Common myeloid progenitor, CD34-positive (primary cell): ENCODE measurements around the gene AFF3.

Experiments used
- CTCF ChIA-PET: fragments of 350-600 bp; sonication (Branson Sonifier 250); formaldehyde crosslinking; loops from one replicate; lab custom pipeline; 2021; ENCODE audit warnings: antibody characterized with exemption; lab: Charles Lee
- POLR2A ChIA-PET: fragments of 350-600 bp; sonication (Branson Sonifier 250); formaldehyde crosslinking; loops from one replicate; lab custom pipeline; 2021; ENCODE audit warnings: antibody characterized with exemption; lab: Charles Lee
- DNase-seq, 3 donors: peaks; one replicate each; pipeline versions ENCODE4 v3.0.0 to v3.0.0-alpha.2; 2013
- H3K27ac ChIP-seq, 2 experiments: 1 replicate in 1 of 2; 2 replicates in 1 of 2; pipeline ENCODE4 v1.7.0; 2013; ENCODE audit warnings: inconsistent platforms in 2 of 2, low read length in 2 of 2, mild to moderate bottlenecking in 2 of 2, low read depth in 1 of 2, moderate library complexity in 1 of 2; ENCODE audit not compliant: severe bottlenecking in 2 of 2, insufficient read depth in 1 of 2, poor library complexity in 1 of 2
- H3K27me3 ChIP-seq, 5 experiments: replicated peaks in 2 of 5; 1 replicate in 3 of 5; 2 replicates in 2 of 5; pipeline versions ENCODE4 v1.6.1 to v1.7.0; 2013; ENCODE audit warnings: low read length in 4 of 5, mild to moderate bottlenecking in 2 of 5, moderate library complexity in 2 of 5, inconsistent platforms in 1 of 5; ENCODE audit not compliant: insufficient read depth in 5 of 5, control insufficient read depth in 4 of 5
- H3K36me3 ChIP-seq, 4 experiments: 1 replicate in 2 of 4; 2 replicates in 2 of 4; pipeline versions ENCODE4 v1.6.1 to v1.7.0; 2013; ENCODE audit warnings: low read length in 3 of 4, control low read depth in 1 of 4, mild to moderate bottlenecking in 1 of 4; ENCODE audit not compliant: control insufficient read depth in 4 of 4, insufficient read depth in 4 of 4
- H3K4me1 ChIP-seq, 4 experiments: 1 replicate in 3 of 4; 2 replicates in 1 of 4; pipeline versions ENCODE4 v1.6.1 to v1.7.1; 2013; ENCODE audit warnings: low read length in 3 of 4, mild to moderate bottlenecking in 3 of 4, control low read depth in 1 of 4, inconsistent platforms in 1 of 4, moderate library complexity in 1 of 4; ENCODE audit not compliant: control insufficient read depth in 4 of 4, insufficient read depth in 4 of 4; ENCODE audit errors: control extremely low read depth in 1 of 4
- H3K4me3 ChIP-seq, 7 experiments: 1 replicate in 4 of 7; 2 replicates in 3 of 7; pipeline versions ENCODE4 v1.5.1 to v1.7.0; 2013; ENCODE audit warnings: mild to moderate bottlenecking in 7 of 7, low read length in 6 of 7, moderate library complexity in 6 of 7, inconsistent platforms in 2 of 7, low read depth in 2 of 7, control low read depth in 1 of 7; ENCODE audit not compliant: insufficient read depth in 4 of 7, control insufficient read depth in 1 of 7; ENCODE audit errors: extremely low read depth in 1 of 7
- H3K9me3 ChIP-seq, 5 experiments: 1 replicate in 4 of 5; 2 replicates in 1 of 5; pipeline versions ENCODE4 v1.6.1 to v1.7.1; 2013; ENCODE audit warnings: low read length in 4 of 5, mild to moderate bottlenecking in 2 of 5, inconsistent platforms in 1 of 5, low read depth in 1 of 5, moderate library complexity in 1 of 5; ENCODE audit not compliant: control insufficient read depth in 4 of 5, insufficient read depth in 2 of 5; ENCODE audit errors: control extremely low read depth in 1 of 5
- WGBS: methylation state at CpG from one replicate; pipeline ENCODE4 v1.1.5; 2013; ENCODE audit not compliant: insufficient coverage; 5-methylcytosine and 5-hydroxymethylcytosine counted together

AFF3 gene

DNA sequence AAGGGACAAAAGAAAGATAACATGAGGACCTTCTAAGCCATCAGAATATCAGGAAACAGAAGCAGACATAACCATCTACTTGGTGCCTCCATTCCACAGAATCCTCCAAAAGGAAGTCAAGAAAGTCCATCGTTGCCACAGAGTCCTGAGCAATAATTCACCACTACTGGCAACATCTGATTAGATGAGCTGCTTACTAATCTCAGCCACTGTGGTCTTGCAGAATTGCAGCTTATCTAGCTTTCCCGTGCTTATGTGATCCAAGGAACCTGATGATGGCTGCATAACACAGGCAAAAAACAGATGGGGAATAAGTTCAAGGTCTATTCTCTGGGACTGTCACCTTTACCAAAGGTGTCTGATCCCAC is 278.5 kb downstream of the AFF3 start:
- H3K4me1 ChIP-seq, result peaks cover 27 to 60% (median 47%) of the 10 kb centered on the region in 4 experiments
- no peak overlapping the region for H3K4me3 ChIP-seq
- H3K27me3 ChIP-seq, result no peaks in the 10 kb centered on the region
- DNase-seq, result no peak
- POLR2A ChIA-PET, result no interaction called here
- H3K27ac ChIP-seq, result no peak overlapping the region
- WGBS, result 32% methylated on average over 2 of the region's 2 CpGs
- no peaks in the 10 kb centered on the region for H3K36me3 ChIP-seq
- H3K9me3 ChIP-seq, result no peaks in the 10 kb centered on the region
- CTCF ChIA-PET, result interaction anchor here (1.1 kb wide), 1 partner anchor 24 kb away, joined by 3 read pairs; no protein-coding TSS in a partner anchor

DNA sequence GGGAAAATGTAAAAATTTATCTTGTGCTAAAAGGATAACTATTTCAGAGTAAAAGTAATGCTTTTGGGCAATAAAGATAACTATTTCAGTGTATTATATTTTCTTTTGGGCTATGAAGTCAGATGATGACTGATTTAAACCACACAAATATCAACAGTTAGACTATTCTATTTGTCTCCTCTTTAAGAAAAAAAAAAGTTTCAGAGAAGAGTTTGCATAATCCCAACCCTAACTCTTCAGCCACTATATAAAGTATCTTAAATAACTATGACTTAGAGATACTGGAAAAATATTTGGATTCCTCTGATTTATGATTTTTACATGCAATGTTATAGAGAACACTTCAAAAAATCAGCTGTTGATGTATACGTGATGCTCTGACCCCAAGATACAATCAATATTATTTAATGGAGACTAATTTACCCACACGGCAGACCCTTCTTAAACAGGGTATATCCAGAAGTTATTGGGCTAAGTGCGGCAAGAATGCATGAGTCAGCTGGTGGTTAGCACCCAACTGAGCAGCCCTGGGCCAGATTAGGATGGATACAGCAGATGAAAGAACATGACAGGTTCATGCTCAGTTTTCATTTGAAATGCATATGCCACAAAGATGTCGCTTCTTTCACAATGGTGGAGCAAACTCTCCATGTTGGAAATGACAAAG is 279.0 kb downstream of the AFF3 start:
- H3K36me3 ChIP-seq, result no peaks in the 10 kb centered on the region
- ChIA-PET POLR2A (no interaction called here), CTCF (no interaction called here)
- WGBS, result 83% methylated on average over 2 of the region's 4 CpGs
- no peak overlapping the region for H3K4me3 ChIP-seq
- no peaks in the 10 kb centered on the region for H3K9me3 ChIP-seq
- DNase-seq, result no peak
- peaks cover 27 to 61% (median 47%) of the 10 kb centered on the region in 4 experiments for H3K4me1 ChIP-seq
- no peaks in the 10 kb centered on the region for H3K27me3 ChIP-seq
- H3K27ac ChIP-seq, result no peak overlapping the region

DNA sequence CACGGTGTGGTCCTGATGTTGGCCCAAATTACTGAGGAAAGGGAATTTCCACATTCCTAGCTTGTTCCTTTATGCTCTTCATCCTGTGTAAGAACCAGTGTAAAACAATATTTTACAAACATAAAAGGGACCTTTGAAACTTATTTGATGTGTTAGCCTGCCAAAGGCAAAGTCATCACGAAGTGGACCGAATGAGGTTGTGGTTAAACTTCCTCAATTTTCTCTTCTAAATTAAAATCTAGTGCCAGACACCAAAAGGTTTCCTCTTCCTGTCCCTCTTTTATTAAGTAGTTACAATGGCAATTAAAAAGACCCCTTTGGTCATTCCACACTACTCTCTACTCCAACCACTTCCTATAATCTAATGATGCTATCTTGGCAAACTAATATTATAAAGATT is 279.8 kb downstream of the AFF3 start:
- H3K27ac ChIP-seq, result no peak overlapping the region
- POLR2A ChIA-PET, result no interaction called here
- no peaks in the 10 kb centered on the region for H3K9me3 ChIP-seq
- peak overlapping the region in 2 of 7 experiments; percentile 24 to 26 for H3K4me3 ChIP-seq
- CTCF ChIA-PET, result no interaction called here
- peaks cover 25 to 64% (median 44%) of the 10 kb centered on the region in 4 experiments for H3K4me1 ChIP-seq
- H3K36me3 ChIP-seq, result no peaks in the 10 kb centered on the region
- WGBS, result 0% methylated on average over 1 of the region's 3 CpGs
- no peaks in the 10 kb centered on the region for H3K27me3 ChIP-seq
- DNase-seq, result peak; percentile 53 to 91 (median 87)

DNA sequence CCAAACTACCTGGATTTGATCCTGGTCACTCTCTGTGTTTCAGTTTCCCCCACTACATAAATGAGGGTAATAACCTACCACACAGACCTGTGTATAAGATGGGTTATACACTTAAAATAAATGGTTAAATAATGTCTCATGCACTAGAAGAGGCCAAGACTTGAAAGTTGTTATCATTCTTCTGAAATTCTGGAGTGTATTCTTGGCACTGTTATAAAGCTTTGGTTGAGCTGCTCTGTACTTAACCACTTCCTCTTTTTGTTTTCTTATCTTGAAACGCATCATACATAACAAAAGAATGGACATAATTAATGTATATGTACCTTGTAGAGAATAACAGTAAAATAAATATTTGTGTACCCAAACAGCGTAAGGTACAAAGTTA is 281.0 kb downstream of the AFF3 start:
- Histone ChIP-seq H3K36me3 (no peaks in the 10 kb centered on the region), H3K27ac (no peak overlapping the region), H3K4me3 (no peak overlapping the region), H3K9me3 (no peaks in the 10 kb centered on the region), H3K4me1 (peaks cover 25 to 66% (median 44%) of the 10 kb centered on the region in 4 experiments), H3K27me3 (no peaks in the 10 kb centered on the region)
- POLR2A ChIA-PET, result no interaction called here
- DNase-seq, result peak; percentile 59 to 91 (median 83)
- WGBS, result no CpG with 5 or more reads among the region's 2 CpGs
- CTCF ChIA-PET, result interaction anchor here (0.6 to 1.7 kb wide), 3 partner anchors 11 to 25 kb away, joined by 3 to 4 read pairs (median 3); no protein-coding TSS in a partner anchor

DNA sequence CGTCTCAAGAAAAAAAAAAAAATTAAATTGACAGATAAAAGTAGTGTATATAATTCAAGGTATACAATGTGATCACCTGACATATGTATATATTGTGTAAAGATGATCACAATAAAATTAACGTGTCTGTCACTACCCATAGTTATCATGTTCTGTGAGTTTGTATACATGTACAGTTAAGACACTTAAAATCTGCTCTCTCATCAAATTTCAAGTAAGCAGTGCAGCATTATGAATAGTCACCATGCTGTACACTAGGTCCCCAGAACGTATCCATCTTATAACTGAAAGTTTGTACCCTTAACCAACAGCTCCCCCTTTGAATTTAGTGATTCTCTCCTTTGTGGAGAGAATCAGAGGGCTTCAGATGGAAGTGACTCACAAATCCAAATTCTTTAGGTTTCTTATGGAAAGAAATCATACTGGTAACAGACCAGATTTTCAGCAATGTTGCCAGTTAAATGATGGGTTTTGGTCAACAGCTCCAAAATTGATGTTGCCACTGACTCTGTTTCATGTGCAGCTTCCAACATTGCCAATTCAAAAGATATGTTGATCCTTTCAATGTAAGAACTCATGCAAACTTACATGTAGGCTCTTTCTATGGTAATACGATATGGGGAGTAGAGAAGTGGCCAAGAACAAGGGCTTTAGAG is 281.5 kb downstream of the AFF3 start:
- no peak overlapping the region for H3K27ac ChIP-seq
- peak in 1 of 3 donors; percentile 26 for DNase-seq
- WGBS, result 82% methylated on average over 2 of the region's 4 CpGs
- no peaks in the 10 kb centered on the region for H3K9me3 ChIP-seq
- H3K4me3 ChIP-seq, result no peak overlapping the region
- H3K4me1 ChIP-seq, result peaks cover 25 to 66% (median 44%) of the 10 kb centered on the region in 4 experiments
- CTCF ChIA-PET, result interaction anchor here (1.1 to 1.7 kb wide), 2 partner anchors 10 to 18 kb away, joined by 3 read pairs; no protein-coding TSS in a partner anchor
- no peaks in the 10 kb centered on the region for H3K27me3 ChIP-seq
- POLR2A ChIA-PET, result no interaction called here
- H3K36me3 ChIP-seq, result no peaks in the 10 kb centered on the region

DNA sequence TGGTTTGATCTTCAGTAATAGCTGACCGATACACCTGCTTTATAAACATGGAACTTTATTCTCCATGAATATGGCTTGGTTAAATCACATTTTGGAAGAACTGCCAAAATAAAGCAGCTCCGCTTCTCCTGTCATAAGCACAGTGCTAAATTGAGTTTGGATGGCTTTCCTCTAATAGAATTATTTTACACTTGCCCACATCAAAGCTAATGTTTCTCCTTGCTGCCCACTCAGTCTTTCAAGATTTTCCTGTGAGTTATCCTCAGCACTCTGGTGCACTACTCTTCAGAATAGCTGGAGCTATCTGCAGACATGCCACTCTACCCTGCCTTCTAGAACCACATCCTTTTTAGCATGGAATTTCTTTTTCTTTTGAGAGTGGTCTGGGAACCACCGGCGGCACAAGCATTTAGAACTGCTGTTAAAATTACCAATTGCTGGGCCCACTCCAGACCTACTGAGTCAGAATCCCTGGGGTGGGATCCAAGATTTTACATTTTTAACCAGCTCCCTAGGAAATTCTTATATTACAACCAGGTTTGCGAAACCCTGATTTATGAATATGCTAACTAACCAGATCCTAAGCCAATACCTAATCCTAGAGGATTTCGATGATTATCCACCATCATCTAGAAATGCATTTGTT is 283.3 kb downstream of the AFF3 start:
- 96% methylated on average over 4 of the region's 6 CpGs for WGBS
- Histone ChIP-seq H3K4me1 (peaks cover 23 to 57% (median 32%) of the 10 kb centered on the region in 4 experiments), H3K4me3 (no peak overlapping the region), H3K36me3 (no peaks in the 10 kb centered on the region), H3K27ac (no peak overlapping the region), H3K27me3 (no peaks in the 10 kb centered on the region), H3K9me3 (peaks cover 0 to 2% (median 0%) of the 10 kb centered on the region in 5 experiments)
- ChIA-PET CTCF (interaction anchor here (1.1 to 2.2 kb wide), 2 partner anchors 18 to 32 kb away, joined by 3 to 10 read pairs; no protein-coding TSS in a partner anchor), POLR2A (no interaction called here)
- no peak for DNase-seq
